Ovary (tissue), 3 donors: ENCODE data around the gene MTAP.

ENCODE experiments used
- EP300 ChIP-seq: sonication (generic); formaldehyde crosslinking; IDR thresholded peaks from one replicate; pipeline ENCODE4 v1.6.1; 2017; ENCODE audit warnings: antibody characterized with exemption
- TF ChIP-seq, protein P1 (sequence below), 3 donors: fragments of 450-650 bp in 2 of 3; fragments of 200-600 bp in 1 of 3; IDR thresholded peaks; one replicate each; pipeline versions ENCODE4 v1.5.1 to v1.8.0; 2016 to 2022; ENCODE audit warnings: antibody characterized with exemption in 3 of 3, mild to moderate bottlenecking in 1 of 3
- donor health status: DM: no; HTN: no; CAD: no.

GRCh38 chr9:21788752-21789151 is 13.7 kb upstream of the MTAP start:
- TF ChIP-seq, protein P1, sequence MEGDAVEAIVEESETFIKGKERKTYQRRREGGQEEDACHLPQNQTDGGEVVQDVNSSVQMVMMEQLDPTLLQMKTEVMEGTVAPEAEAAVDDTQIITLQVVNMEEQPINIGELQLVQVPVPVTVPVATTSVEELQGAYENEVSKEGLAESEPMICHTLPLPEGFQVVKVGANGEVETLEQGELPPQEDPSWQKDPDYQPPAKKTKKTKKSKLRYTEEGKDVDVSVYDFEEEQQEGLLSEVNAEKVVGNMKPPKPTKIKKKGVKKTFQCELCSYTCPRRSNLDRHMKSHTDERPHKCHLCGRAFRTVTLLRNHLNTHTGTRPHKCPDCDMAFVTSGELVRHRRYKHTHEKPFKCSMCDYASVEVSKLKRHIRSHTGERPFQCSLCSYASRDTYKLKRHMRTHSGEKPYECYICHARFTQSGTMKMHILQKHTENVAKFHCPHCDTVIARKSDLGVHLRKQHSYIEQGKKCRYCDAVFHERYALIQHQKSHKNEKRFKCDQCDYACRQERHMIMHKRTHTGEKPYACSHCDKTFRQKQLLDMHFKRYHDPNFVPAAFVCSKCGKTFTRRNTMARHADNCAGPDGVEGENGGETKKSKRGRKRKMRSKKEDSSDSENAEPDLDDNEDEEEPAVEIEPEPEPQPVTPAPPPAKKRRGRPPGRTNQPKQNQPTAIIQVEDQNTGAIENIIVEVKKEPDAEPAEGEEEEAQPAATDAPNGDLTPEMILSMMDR (IDR thresholded peaks at IDR 0.05) = no peak
- TF ChIP-seq EP300 = no peak
